ENCODE results near the gene NUBP1.

Gene NUBP1

DNA sequence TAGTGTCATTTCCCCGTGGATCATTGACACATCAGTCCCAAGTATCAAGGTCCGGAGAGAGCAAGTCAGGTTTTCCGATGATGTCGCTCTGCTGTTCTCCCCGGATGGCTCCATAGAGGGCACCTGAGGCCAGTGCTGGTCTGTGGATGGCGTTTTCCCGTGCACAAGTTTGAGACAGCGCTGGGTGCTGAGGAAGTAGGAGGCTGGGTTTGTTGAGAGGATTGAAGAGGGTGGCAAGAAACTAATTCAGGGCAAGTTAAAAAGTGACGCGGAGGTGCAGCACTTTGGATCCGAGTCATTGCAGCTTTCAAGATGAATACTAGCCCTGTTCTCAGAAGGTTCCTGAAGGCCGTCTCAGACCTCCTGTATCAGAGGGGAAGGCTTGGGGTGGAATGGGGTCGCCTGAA is 7.7 kb downstream of the NUBP1 start:
- H3K27me3 ChIP-seq (ENCODE audit: insufficient read depth, low read length): no peaks in the 10 kb centered on the region
- H2AFZ ChIP-seq (ENCODE audit: low read length): no peak overlapping the region
- H3F3A ChIP-seq (ENCODE audit: insufficient read depth, low read length): no peaks in the 10 kb centered on the region
- peaks cover 14% of the 10 kb centered on the region for H3K4me1 ChIP-seq (ENCODE audit: insufficient read depth, low read length, severe bottlenecking)
- no peaks in the 10 kb centered on the region for H3K9me3 ChIP-seq (ENCODE audit: low read length)
- H4K20me1 ChIP-seq (ENCODE audit: insufficient read depth, low read length): no peaks in the 10 kb centered on the region
- H3K9me2 ChIP-seq (ENCODE audit: low read depth, low read length): no peaks in the 10 kb centered on the region
- H3K36me3 ChIP-seq (ENCODE audit: insufficient read depth, low read length): peaks cover 22% of the 10 kb centered on the region
- TF ChIP-seq, protein P1, sequence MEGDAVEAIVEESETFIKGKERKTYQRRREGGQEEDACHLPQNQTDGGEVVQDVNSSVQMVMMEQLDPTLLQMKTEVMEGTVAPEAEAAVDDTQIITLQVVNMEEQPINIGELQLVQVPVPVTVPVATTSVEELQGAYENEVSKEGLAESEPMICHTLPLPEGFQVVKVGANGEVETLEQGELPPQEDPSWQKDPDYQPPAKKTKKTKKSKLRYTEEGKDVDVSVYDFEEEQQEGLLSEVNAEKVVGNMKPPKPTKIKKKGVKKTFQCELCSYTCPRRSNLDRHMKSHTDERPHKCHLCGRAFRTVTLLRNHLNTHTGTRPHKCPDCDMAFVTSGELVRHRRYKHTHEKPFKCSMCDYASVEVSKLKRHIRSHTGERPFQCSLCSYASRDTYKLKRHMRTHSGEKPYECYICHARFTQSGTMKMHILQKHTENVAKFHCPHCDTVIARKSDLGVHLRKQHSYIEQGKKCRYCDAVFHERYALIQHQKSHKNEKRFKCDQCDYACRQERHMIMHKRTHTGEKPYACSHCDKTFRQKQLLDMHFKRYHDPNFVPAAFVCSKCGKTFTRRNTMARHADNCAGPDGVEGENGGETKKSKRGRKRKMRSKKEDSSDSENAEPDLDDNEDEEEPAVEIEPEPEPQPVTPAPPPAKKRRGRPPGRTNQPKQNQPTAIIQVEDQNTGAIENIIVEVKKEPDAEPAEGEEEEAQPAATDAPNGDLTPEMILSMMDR (IDR thresholded peaks at IDR 0.05; ENCODE audit: low read length): no peak
- TF ChIP-seq EZH2 (IDR thresholded peaks at IDR 0.05; ENCODE audit: borderline replicate concordance, low read length): no peak
- H3K4me3 ChIP-seq (ENCODE audit: low read depth, low read length, poor library complexity, severe bottlenecking): no peak overlapping the region
- H3K79me2 ChIP-seq (ENCODE audit: insufficient read depth, low read length): no peaks in the 10 kb centered on the region
- no peak overlapping the region for H3K9ac ChIP-seq (ENCODE audit: low read length)
- no peak overlapping the region for H3K4me2 ChIP-seq (ENCODE audit: low read length)
- no peak overlapping the region for H3K27ac ChIP-seq (ENCODE audit: low read depth, low read length, poor library complexity, severe bottlenecking)

DNA sequence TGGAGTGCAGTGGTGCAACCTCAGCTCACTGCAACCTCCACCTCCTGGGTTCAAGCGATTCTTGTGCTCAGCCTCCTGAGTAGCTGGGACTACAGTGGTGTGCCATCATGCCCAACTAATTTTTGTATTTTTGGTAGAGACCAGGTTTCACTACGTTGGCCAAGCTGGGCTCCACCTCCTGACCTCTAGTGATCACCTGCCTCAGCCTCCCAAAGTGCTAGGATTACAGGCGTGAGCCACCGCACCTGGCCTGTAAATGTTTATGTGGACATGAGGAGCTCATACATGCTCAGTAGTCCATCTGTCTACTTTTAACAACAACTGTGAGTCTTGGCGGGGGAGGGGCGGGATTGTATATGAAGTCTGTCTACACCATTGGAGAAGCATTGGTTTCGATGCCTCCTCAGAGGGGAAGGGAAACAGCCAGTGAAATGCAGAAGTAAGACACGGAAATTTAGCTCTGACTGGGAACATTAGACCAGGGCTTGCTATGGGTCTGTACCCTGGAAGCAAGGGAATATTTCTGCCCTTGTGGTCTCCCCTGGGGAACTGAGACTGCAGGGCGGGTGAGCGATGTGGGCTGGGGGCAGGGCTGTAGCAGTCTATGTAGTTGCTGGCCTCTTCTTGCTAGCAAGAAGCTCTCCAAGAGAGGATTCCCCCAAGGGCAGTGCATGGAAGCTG is 9.3 kb downstream of the NUBP1 start:
- Histone ChIP-seq H3K27me3 (ENCODE audit: insufficient read depth, low read length) (no peaks in the 10 kb centered on the region), H2AFZ (ENCODE audit: low read length) (no peak overlapping the region), H4K20me1 (ENCODE audit: insufficient read depth, low read length) (no peaks in the 10 kb centered on the region), H3K4me2 (ENCODE audit: low read length) (0 out of 2 replicates have a peak overlapping the region, but pooled peaks have one; percentile 5), H3K79me2 (ENCODE audit: insufficient read depth, low read length) (no peaks in the 10 kb centered on the region), H3K36me3 (ENCODE audit: insufficient read depth, low read length) (peaks cover 24% of the 10 kb centered on the region), H3K9me2 (ENCODE audit: low read depth, low read length) (no peaks in the 10 kb centered on the region), H3F3A (ENCODE audit: insufficient read depth, low read length) (no peaks in the 10 kb centered on the region), H3K9me3 (ENCODE audit: low read length) (no peaks in the 10 kb centered on the region), H3K9ac (ENCODE audit: low read length) (no peak overlapping the region), H3K27ac (ENCODE audit: low read depth, low read length, poor library complexity, severe bottlenecking) (no peak overlapping the region), H3K4me3 (ENCODE audit: low read depth, low read length, poor library complexity, severe bottlenecking) (no peak overlapping the region), H3K4me1 (ENCODE audit: insufficient read depth, low read length, severe bottlenecking) (peaks cover 14% of the 10 kb centered on the region)
- no peak for TF ChIP-seq EZH2 (IDR thresholded peaks at IDR 0.05; ENCODE audit: borderline replicate concordance, low read length)
- TF ChIP-seq, protein P1 (IDR thresholded peaks at IDR 0.05; ENCODE audit: low read length): no peak

DNA sequence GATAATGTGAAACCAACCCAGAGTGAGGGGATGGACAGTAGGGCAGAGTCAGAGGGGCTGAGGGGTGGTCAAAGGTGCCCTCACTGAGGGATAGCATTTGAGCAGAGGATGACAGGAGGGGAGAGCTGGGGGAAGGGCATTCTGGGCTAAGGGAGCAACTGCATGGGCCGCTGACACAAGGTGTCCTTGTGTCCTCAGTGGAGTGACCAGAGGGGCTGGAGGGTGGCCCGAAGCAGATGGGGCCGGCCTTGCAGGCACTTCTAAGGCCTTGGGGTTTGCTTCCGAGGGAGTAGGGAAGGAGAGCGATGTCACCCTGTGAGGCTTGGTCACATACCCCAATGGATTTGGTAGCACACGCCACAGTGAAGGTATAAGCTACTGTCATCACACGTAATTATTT is 10.0 kb downstream of the NUBP1 start:
- H4K20me1 ChIP-seq (ENCODE audit: insufficient read depth, low read length): no peaks in the 10 kb centered on the region
- H3K4me2 ChIP-seq (ENCODE audit: low read length): 0 out of 2 replicates have a peak overlapping the region, but pooled peaks have one; percentile 5
- H3K4me3 ChIP-seq (ENCODE audit: low read depth, low read length, poor library complexity, severe bottlenecking): no peak overlapping the region
- peaks cover 14% of the 10 kb centered on the region for H3K4me1 ChIP-seq (ENCODE audit: insufficient read depth, low read length, severe bottlenecking)
- H3K27ac ChIP-seq (ENCODE audit: low read depth, low read length, poor library complexity, severe bottlenecking): no peak overlapping the region
- no peaks in the 10 kb centered on the region for H3K9me2 ChIP-seq (ENCODE audit: low read depth, low read length)
- H3K27me3 ChIP-seq (ENCODE audit: insufficient read depth, low read length): no peaks in the 10 kb centered on the region
- no peaks in the 10 kb centered on the region for H3F3A ChIP-seq (ENCODE audit: insufficient read depth, low read length)
- H3K36me3 ChIP-seq (ENCODE audit: insufficient read depth, low read length): peaks cover 24% of the 10 kb centered on the region
- H3K9ac ChIP-seq (ENCODE audit: low read length): no peak overlapping the region
- TF ChIP-seq EZH2 (IDR thresholded peaks at IDR 0.05; ENCODE audit: borderline replicate concordance, low read length): no peak
- TF ChIP-seq, protein P1 (IDR thresholded peaks at IDR 0.05; ENCODE audit: low read length): no peak
- no peaks in the 10 kb centered on the region for H3K79me2 ChIP-seq (ENCODE audit: insufficient read depth, low read length)
- no peaks in the 10 kb centered on the region for H3K9me3 ChIP-seq (ENCODE audit: low read length)
- H2AFZ ChIP-seq (ENCODE audit: low read length): no peak overlapping the region

Data from OCI-LY1 (cell line).